ENCODE data around the gene GFPT2. TPM values are rescaled to one million over a fixed set of nuclear protein-coding genes. Genes with fewer than 3 reads are reported as not detected.

The GFPT2 gene
- total RNA-seq, 1 experiment from 2014 or later, result 91.6 TPM

DNA sequence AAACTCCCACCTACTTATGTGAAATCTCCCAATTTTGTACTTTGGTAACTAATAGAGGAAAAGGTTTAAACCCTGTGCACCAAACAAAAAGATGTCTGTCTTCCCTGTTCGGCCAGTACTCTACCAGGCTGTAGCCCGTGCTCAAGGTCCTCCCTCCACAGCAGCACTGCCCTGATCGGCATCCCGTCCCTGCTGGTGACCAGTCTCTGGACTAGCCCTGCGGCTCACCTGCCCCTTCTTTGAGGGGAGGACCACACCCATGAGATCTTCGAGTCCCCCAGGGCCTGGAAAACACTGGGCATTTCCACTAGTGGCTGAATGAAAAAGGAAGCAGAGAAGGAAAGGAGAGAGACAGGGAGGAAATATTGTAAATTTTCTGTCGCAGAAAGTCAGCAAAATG is 2.8 kb downstream of the GFPT2 start:
- Histone ChIP-seq H3K4me3 (ENCODE audit: insufficient read depth, low read depth, low read length) (no peak overlapping the region), H3K27me3 (ENCODE audit: control insufficient read depth, insufficient read depth, low read length) (peaks cover 19% of the 10 kb centered on the region), H3K36me3 (replicated peaks; ENCODE audit: control insufficient read depth, insufficient read depth, low read length) (peaks cover 5% of the 10 kb centered on the region)
- no peak for DNase-seq

DNA sequence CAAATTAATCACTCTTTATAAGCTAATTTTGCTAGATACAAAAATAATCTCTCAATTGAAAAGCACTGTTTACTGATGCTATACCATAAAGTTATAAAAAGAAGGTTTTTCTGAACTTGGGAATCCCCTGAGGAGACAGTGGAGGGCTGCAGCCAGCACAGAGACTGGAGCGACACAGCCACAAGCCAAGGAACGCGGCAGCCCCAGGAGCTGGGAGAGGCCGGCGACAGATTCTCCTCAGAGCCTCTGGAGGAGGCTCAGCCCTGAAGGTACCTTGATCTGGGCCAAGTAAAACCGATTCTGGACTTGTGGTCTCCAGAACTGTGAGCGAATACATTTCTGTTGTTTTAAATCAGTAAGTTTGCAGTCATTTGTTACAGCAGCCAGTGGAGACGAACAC is 3.7 kb downstream of the GFPT2 start:
- peaks cover 10% of the 10 kb centered on the region for H3K27me3 ChIP-seq (ENCODE audit: control insufficient read depth, insufficient read depth, low read length)
- H3K4me3 ChIP-seq (ENCODE audit: insufficient read depth, low read depth, low read length), result no peak overlapping the region
- DNase-seq, result no peak
- H3K36me3 ChIP-seq (replicated peaks; ENCODE audit: control insufficient read depth, insufficient read depth, low read length), result peaks cover 5% of the 10 kb centered on the region

DNA sequence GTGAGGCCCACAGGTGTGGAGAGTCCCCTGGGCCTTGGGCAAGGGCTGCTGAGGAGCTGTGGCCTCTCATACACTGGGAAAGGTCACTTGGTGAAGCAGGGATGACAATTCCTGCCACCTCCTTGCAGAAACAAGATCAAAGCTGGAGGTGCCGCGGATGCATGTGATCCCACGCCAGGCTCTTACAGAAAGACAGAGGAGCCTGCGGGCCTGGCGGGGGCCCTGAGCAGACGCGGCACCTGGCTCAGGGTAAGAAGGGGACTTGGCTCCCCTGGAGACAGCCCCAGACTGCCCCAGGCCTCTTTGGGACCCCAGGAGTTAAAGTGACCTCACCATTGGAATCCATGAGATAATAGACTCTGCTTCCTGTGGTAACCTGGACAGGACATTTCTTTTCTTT is 4.8 kb downstream of the GFPT2 start:
- Histone ChIP-seq H3K4me3 (ENCODE audit: insufficient read depth, low read depth, low read length) (no peak overlapping the region), H3K36me3 (replicated peaks; ENCODE audit: control insufficient read depth, insufficient read depth, low read length) (peaks cover 5% of the 10 kb centered on the region), H3K27me3 (ENCODE audit: control insufficient read depth, insufficient read depth, low read length) (no peaks in the 10 kb centered on the region)
- no peak for DNase-seq

DNA sequence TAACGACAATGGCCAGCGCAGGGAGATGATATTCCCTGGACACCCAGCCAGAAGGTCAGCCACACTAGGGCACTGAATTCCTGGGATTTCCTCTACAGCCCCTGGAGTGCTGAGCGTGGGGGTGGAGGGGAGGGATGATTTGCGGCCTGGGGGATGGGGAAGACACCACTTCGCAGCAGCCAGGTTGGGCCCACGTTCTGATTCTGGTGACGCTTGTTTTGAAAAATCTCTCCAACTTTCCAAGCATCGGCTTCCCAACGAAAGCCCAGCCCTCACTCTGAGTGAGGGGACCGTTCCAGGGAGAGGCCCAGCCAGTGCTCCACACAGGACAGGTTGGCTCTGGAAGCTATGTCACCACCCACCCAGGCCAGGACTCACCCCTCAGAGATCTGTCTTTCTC is 5.4 kb downstream of the GFPT2 start:
- Histone ChIP-seq H3K27me3 (ENCODE audit: control insufficient read depth, insufficient read depth, low read length) (no peaks in the 10 kb centered on the region), H3K4me3 (ENCODE audit: insufficient read depth, low read depth, low read length) (no peak overlapping the region), H3K36me3 (replicated peaks; ENCODE audit: control insufficient read depth, insufficient read depth, low read length) (peaks cover 5% of the 10 kb centered on the region)
- peak; percentile 71 for DNase-seq

DNA sequence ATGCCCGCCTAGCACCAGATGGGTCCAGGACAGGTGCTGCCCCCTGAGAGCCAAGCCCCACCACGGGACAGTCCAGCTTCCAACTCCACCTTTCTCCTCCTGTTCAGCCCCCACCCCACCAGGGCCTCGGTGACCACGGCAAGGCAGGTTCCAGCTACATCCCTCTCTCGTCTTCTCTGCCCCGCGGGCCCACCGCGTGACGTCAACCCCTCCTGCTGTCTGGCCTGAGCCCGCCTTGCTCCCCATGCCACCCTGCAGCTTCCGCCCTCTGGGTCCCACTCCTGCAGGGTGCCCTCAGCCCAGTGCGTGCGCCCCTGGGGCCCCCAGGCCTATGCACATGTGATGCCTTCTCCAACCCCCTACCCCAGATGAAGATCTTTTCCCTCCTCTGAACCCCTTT is 6.8 kb downstream of the GFPT2 start:
- DNase-seq, result no peak
- no peak overlapping the region for H3K4me3 ChIP-seq (ENCODE audit: insufficient read depth, low read depth, low read length)
- H3K36me3 ChIP-seq (replicated peaks; ENCODE audit: control insufficient read depth, insufficient read depth, low read length), result peaks cover 2% of the 10 kb centered on the region
- no peaks in the 10 kb centered on the region for H3K27me3 ChIP-seq (ENCODE audit: control insufficient read depth, insufficient read depth, low read length)

DNA sequence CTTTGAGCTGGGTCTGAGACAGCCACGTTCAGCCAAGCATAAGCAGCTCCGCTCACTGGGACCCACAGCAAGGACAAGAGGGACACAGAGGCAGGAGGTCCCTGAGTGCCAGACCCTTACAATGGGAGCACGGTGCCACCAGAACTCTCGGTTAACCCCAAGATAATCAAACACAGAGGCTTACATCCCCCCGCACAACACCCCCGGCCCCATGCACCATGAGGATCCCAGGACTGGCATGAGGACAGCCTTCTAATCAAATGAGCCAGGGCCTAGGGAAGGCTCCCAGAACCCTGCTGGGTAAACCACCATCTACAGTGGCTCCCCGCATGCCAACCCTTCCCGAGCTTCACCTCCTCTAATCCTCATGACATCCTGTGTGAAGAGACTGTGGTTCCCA is 7.4 kb downstream of the GFPT2 start:
- H3K36me3 ChIP-seq (replicated peaks; ENCODE audit: control insufficient read depth, insufficient read depth, low read length), result peaks cover 2% of the 10 kb centered on the region
- no peaks in the 10 kb centered on the region for H3K27me3 ChIP-seq (ENCODE audit: control insufficient read depth, insufficient read depth, low read length)
- DNase-seq, result no peak

DNA sequence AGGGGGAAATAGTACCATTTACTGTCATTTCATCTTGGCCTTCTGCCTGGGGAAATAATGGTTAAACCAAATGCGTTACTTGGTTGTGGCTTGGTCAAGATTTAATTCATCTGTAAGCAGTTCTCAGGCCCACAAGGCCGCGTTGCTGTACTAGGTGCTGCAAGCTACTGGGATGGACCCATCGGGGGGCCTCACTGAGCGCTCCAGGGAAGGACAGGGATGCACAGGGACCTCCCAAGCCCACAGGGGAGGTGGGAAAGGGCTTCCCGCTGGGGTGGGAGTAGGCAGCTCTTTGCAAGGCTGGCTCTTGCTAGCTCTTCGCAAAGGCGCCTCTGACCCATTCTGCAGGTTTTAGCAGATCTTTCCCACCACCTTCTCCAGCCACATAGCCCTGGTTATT is 8.0 kb downstream of the GFPT2 start:
- H3K4me3 ChIP-seq (ENCODE audit: insufficient read depth, low read depth, low read length), result no peak overlapping the region
- DNase-seq, result no peak
- no peaks in the 10 kb centered on the region for H3K36me3 ChIP-seq (replicated peaks; ENCODE audit: control insufficient read depth, insufficient read depth, low read length)
- H3K27me3 ChIP-seq (ENCODE audit: control insufficient read depth, insufficient read depth, low read length), result no peaks in the 10 kb centered on the region

More for the DNA sequence above, 7.4 kb downstream of the GFPT2 start:
- no peak overlapping the region for H3K4me3 ChIP-seq (ENCODE audit: insufficient read depth, low read depth, low read length)

DNA sequence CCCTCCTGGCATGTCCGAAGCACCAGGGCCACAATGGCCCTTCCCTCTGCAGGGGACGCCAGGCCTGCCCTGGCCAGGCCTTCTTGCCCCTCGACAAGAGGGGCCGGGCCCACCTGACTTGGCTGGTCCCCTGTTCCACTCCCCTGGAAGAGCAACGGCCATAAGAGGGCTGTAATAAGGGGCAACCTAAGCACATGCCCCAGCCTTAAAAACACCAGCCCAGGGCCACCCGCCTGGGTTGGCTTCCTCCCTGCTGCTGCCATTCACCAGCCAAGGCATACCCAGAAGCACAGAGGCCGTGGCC is 8.5 kb downstream of the GFPT2 start:
- H3K27me3 ChIP-seq (ENCODE audit: control insufficient read depth, insufficient read depth, low read length), result no peaks in the 10 kb centered on the region
- H3K36me3 ChIP-seq (replicated peaks; ENCODE audit: control insufficient read depth, insufficient read depth, low read length), result no peaks in the 10 kb centered on the region; the same call in 1 of the 2 replicates
- H3K4me3 ChIP-seq (ENCODE audit: insufficient read depth, low read depth, low read length), result no peak overlapping the region
- DNase-seq, result no peak

DNA sequence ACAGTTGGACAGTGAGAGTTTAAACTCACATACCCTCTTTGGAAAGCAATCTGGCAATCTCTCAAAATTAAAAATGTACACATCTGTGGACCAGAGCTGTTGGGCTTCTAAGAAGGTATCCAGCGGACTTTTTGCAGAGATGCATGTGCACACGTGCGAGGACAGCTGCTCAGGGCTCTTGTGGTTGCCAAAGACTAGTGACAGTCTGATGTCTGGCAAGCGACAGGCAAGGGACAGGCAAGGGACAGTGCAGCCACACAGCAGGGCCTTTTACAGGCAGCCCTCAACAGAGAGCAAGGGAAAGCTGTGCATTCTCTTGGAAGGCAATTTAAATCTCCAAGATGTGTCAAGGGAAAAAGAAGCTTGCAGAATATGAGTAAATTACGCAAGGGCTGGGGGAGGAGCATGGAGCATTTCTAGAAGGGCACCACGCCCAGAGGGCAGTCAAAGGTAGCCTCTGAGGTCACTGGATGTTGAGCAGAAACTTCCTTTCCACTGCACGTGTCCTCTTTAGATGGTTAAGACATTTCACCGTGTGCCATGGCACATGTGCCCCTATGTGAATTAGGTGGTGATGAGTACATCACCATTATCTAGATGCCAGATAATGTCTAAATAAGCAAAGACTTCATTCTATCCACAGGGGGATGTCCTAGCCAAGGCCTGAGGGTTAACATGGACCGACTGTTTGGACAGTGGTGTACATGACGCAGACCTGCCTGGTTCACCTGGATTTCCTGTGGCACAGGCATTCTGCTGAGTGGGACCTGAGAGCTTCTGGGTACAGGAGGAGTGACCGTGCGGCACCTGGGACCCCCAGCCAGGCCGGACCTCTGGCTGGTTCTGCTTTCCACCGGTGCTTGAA is 9.1 kb downstream of the GFPT2 start:
- Histone ChIP-seq H3K27me3 (ENCODE audit: control insufficient read depth, insufficient read depth, low read length) (no peaks in the 10 kb centered on the region), H3K4me3 (ENCODE audit: insufficient read depth, low read depth, low read length) (no peak overlapping the region), H3K36me3 (replicated peaks; ENCODE audit: control insufficient read depth, insufficient read depth, low read length) (no peaks in the 10 kb centered on the region; the same call in 1 of the 2 replicates)
- peak; percentile 71 for DNase-seq

DNA sequence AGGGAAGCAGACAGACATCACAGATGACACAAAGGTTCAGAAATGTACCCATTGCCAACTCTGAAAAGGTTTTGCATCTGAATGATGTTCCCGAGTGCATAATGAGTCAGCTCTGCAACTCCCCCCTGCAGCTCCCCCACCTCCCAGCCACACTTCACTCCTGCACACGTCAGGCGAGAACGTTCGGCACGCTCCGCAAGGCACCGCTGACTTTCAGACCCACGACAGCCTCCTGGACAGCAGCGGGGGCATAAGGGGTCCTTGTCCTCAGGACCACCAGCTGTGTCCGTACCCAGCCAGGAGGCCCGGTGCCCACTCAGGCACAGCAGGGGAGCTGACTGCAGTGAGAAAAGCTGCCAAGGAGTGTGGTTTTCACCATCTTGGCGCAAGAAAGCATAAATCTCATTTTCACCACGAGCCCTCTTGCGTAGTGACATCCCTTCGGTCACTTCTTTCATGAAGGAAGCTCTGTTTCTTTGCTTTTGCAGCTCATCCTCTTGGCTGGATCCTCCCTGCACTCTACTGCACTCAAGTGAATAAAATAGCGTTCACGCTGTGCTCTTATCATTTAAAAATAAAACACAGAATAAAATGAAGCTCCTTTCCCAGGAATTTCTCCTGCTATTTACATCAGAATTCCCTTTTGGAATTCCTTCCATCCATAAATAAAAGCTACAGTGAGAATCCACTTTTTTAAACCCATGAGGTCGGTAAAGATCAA is 9.9 kb downstream of the GFPT2 start:
- H3K4me3 ChIP-seq (ENCODE audit: insufficient read depth, low read depth, low read length), result no peak overlapping the region

DNA sequence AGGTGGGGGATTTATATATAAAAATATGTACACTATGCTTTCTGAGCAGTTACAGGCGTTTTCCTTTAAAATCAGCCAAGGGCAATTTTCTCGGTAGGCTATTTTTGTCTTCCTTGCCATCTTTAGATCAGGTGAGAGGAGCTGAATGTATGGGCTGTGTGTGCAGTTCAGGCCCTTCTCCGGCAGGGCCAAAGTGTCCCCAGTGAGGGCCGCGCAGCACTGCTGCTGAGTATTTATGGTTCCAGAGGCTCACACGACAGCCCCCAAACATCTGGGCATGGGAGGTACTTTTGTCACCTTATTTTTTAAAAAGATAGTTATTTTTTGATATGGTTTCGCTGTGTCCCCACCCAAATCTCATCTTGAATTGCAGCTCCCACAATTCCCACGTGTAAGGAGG is 11.5 kb downstream of the GFPT2 start:
- H3K4me3 ChIP-seq (ENCODE audit: insufficient read depth, low read depth, low read length), result no peak overlapping the region
- no peak for DNase-seq
- H3K27me3 ChIP-seq (ENCODE audit: control insufficient read depth, insufficient read depth, low read length), result no peaks in the 10 kb centered on the region
- H3K36me3 ChIP-seq (replicated peaks; ENCODE audit: control insufficient read depth, insufficient read depth, low read length), result peaks cover 9% of the 10 kb centered on the region

More for the DNA sequence above, 9.9 kb downstream of the GFPT2 start:
- peaks cover 1% of the 10 kb centered on the region for H3K36me3 ChIP-seq (replicated peaks; ENCODE audit: control insufficient read depth, insufficient read depth, low read length)
- no peaks in the 10 kb centered on the region for H3K27me3 ChIP-seq (ENCODE audit: control insufficient read depth, insufficient read depth, low read length)
- peak; percentile 88 for DNase-seq

DNA sequence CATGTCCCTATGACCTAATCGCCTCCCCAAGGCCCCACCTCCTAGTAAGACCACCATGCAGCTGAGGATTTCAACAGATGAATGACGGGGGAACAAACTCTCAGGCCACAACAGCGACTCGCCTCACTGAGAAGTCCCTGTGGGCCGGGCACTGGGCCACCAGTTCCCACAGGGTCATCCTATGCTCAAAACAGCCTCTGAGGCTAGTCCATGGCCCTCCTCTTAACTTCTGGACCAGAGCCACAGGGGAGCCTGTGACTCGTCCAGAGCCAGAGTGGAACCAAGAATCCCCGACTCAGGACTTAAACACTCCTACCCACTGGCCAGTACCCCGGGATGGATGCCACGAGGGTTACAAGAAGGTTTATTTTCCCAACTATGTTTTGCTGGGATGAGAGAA is 12.3 kb downstream of the GFPT2 start:
- no peak for DNase-seq
- Histone ChIP-seq H3K4me3 (ENCODE audit: insufficient read depth, low read depth, low read length) (no peak overlapping the region), H3K27me3 (ENCODE audit: control insufficient read depth, insufficient read depth, low read length) (no peaks in the 10 kb centered on the region), H3K36me3 (replicated peaks; ENCODE audit: control insufficient read depth, insufficient read depth, low read length) (peaks cover 15% of the 10 kb centered on the region)

DNA sequence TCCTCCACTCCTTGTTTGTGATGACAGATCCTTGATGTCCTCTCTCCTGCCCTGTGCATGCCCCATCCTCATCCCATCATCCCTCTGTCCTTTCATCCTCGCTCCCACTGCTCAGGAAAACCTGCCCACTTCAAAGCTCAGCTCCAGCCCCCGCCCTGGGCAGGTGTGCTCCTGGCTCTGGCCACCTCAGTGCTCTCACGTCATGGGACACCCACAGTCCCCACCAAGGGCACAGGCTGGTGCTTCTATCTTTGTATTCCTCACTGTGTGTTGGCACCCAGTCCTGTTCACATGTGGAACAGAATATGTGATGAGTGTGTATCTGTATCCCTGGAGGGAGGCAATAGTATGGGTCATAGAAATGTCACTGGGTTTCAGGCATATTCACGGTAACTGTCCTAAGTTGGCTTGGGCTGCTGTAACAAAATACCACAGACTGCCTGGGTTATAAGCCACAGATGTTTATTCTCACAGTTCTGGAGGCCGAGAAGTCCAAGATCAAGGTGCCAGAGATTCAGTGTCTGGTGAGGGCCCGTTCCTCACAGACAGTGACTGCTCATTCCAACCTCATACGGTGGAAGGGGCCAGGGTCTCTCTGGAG is 13.5 kb downstream of the GFPT2 start:
- Histone ChIP-seq H3K36me3 (replicated peaks; ENCODE audit: control insufficient read depth, insufficient read depth, low read length) (peaks cover 24% of the 10 kb centered on the region), H3K27me3 (ENCODE audit: control insufficient read depth, insufficient read depth, low read length) (no peaks in the 10 kb centered on the region), H3K4me3 (ENCODE audit: insufficient read depth, low read depth, low read length) (no peak overlapping the region)
- DNase-seq, result no peak

DNA sequence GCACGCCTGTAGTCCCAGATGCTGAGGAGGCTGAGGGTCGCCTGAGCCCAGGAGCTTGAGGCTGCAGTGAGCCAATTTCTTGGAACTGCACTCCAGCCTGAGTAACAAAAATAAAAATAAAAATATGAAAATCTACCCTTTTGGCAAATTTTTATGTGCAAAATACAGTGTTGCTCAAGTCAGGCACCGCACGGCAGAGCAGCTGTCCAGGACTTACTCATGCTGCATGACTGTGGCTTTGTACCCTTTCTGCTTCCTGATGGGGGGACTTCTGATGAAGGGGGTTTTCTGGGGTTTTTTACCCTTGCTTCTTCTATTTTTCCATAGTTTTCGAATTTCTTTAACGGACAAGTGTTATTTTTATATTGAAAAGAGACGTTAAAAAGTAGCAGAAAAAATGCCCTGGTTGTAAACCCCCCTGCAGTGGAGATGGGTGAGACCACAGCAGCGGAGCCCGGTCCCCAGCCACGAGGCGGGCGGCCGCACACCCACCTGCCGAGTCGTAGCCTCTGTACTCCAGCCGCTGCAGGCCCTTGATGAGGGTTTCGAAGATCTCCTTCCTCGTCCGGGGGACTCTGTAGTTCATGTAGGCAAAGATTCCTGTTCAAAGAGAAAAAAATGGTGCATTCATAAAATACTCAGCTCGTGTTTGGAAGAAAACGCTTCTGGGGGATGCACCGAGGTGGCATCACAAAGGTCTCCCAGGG is 15.0 kb downstream of the GFPT2 start:
- no peaks in the 10 kb centered on the region for H3K27me3 ChIP-seq (ENCODE audit: control insufficient read depth, insufficient read depth, low read length)
- peaks cover 35% of the 10 kb centered on the region for H3K36me3 ChIP-seq (replicated peaks; ENCODE audit: control insufficient read depth, insufficient read depth, low read length)
- no peak for DNase-seq
- no peak overlapping the region for H3K4me3 ChIP-seq (ENCODE audit: insufficient read depth, low read depth, low read length)
